Occipital lobe (tissue), 2 donors: ENCODE data around the gene LBP. TPM values are rescaled to one million over a fixed set of nuclear protein-coding genes. Genes with fewer than 3 reads are reported as not detected.
A peak's percentile ranks its signal among the peaks of the same experiment; 100 is the strongest.
"Not testable (repeated sequence)": the region's sequence is repeated elsewhere in the genome, so short reads cannot be mapped to it uniquely, and the experiment has no call there.

Experiments
- DNase-seq: peaks from one replicate; lab custom pipeline; 2025; lab: John Stamatoyannopoulos, UW
- total RNA-seq: library from RNA; depleted of rRNA; stranded (reverse); fragments of >200 nt; gene quantifications from one replicate; pipeline ENCODE4 v1.2.3, GENCODE V29; 2014

LBP gene
- total RNA-seq, 1 donor from 2014 or later: 0.47 TPM

- peak; percentile 17 for DNase-seq
Observed at GRCh38 chr20:38321959-38322598, 24.2 kb upstream of the LBP start.

- no peak for DNase-seq
Observed at GRCh38 chr20:38324159-38324558, 22.1 kb upstream of the LBP start.

GRCh38 chr20:38325167-38325566, 21.1 kb upstream of the LBP start:
- no peak for DNase-seq

- no peak for DNase-seq
Observed at GRCh38 chr20:38325905-38326304, 20.4 kb upstream of the LBP start.

GRCh38 chr20:38326309-38326708, 20.0 kb upstream of the LBP start:
- no peak for DNase-seq

- no peak for DNase-seq
Observed at GRCh38 chr20:38330638-38331037, 15.6 kb upstream of the LBP start.

- no peak for DNase-seq
Observed at GRCh38 chr20:38331245-38331644, 15.0 kb upstream of the LBP start.

GRCh38 chr20:38331814-38332213, 14.5 kb upstream of the LBP start:
- DNase-seq: no peak

GRCh38 chr20:38334016-38334415, 12.3 kb upstream of the LBP start:
- DNase-seq: no peak

- DNase-seq: no peak
Observed at GRCh38 chr20:38336726-38337125, 9.6 kb upstream of the LBP start.

- DNase-seq: no peak
Observed at GRCh38 chr20:38337561-38338140, 8.6 kb upstream of the LBP start.

GRCh38 chr20:38338849-38339520, 7.3 kb upstream of the LBP start:
- no peak for DNase-seq

- DNase-seq: not testable (repeated sequence)
Observed at GRCh38 chr20:38339521-38339896, 6.8 kb upstream of the LBP start.

GRCh38 chr20:38339997-38340396, 6.3 kb upstream of the LBP start:
- no peak for DNase-seq

GRCh38 chr20:38340693-38341092, 5.6 kb upstream of the LBP start:
- no peak for DNase-seq

GRCh38 chr20:38342216-38342615, 4.1 kb upstream of the LBP start:
- DNase-seq: no peak

- no peak for DNase-seq
Observed at GRCh38 chr20:38342713-38343310, 3.5 kb upstream of the LBP start.

GRCh38 chr20:38343311-38344106, 2.8 kb upstream of the LBP start:
- DNase-seq: no peak

- no peak for DNase-seq
Observed at GRCh38 chr20:38344107-38344701, 2.1 kb upstream of the LBP start.

- DNase-seq: no peak
Observed at GRCh38 chr20:38345643-38346042, 639 bp upstream of the LBP start.

GRCh38 chr20:38346741-38347140, 459 bp downstream of the LBP start:
- no peak for DNase-seq
